Prostate gland (tissue), 2 donors: ENCODE data around the gene VSIG10.

ENCODE experiments used
- CTCF ChIP-seq, 4 experiments: fragments of 200-600 bp in 2 of 4; fragments of 450-650 bp in 2 of 4; sonication (generic) in 2 of 4; IDR thresholded peaks; 1 replicate in 3 of 4; 2 replicates in 1 of 4; pipeline ENCODE4 v1.5.1; 2016 to 2019; ENCODE audit warnings: antibody characterized with exemption in 4 of 4, mild to moderate bottlenecking in 2 of 4, moderate library complexity in 2 of 4
- POLR2A ChIP-seq: fragments of 450-650 bp; IDR thresholded peaks from one replicate; pipeline ENCODE4 v1.6.1; 2016; ENCODE audit warnings: antibody characterized with exemption, mild to moderate bottlenecking
- POLR2AphosphoS5 ChIP-seq: sonication (generic); formaldehyde crosslinking; IDR thresholded peaks from one replicate; pipeline ENCODE4 v1.6.1; 2017; ENCODE audit warnings: antibody characterized with exemption

- no peak for TF ChIP-seq CTCF (IDR thresholded peaks at IDR 0.05)
- TF ChIP-seq POLR2AphosphoS5 = no peak
- no peak for TF ChIP-seq POLR2A
Measured at GRCh38 chr12:118136559-118137003, 32.8 kb upstream of the VSIG10 start.
